Ishikawa (cell line): ENCODE measurements around the gene BICC1.

Source experiments
- CEBPB ChIP-seq: IDR thresholded peaks from 2 replicates; pipeline ENCODE4 v1.6.1; 2012
- CREB1 ChIP-seq: IDR thresholded peaks from 2 replicates; pipeline ENCODE4 v1.6.1; 2012; ENCODE audit warnings: low read depth
- EGR1 ChIP-seq: IDR thresholded peaks from 2 replicates; pipeline ENCODE4 v1.6.1; 2012
- EP300 ChIP-seq: IDR thresholded peaks from 2 replicates; pipeline ENCODE4 v1.6.1; 2012; ENCODE audit warnings: borderline replicate concordance
- FOXM1 ChIP-seq: IDR thresholded peaks from 2 replicates; pipeline ENCODE4 v1.6.1; 2012; ENCODE audit warnings: low read depth, borderline replicate concordance
- MAX ChIP-seq: IDR thresholded peaks from 2 replicates; pipeline ENCODE4 v1.6.1; 2012
- NFIC ChIP-seq: IDR thresholded peaks from 2 replicates; pipeline ENCODE4 v1.6.1; 2012
- RAD21 ChIP-seq: IDR thresholded peaks from 2 replicates; pipeline ENCODE4 v1.6.1; 2012; ENCODE audit warnings: low read depth
- TAF1 ChIP-seq: IDR thresholded peaks from 2 replicates; pipeline ENCODE4 v1.6.1; 2012; ENCODE audit warnings: low read depth, mild to moderate bottlenecking
- TCF12 ChIP-seq: IDR thresholded peaks from 2 replicates; pipeline ENCODE4 v1.6.1; 2012; ENCODE audit warnings: low read depth
- TEAD4 ChIP-seq: IDR thresholded peaks from 2 replicates; pipeline ENCODE4 v1.6.1; 2012
- USF1 ChIP-seq: IDR thresholded peaks from 2 replicates; pipeline ENCODE4 v1.6.1; 2012
- YY1 ChIP-seq: IDR thresholded peaks from 2 replicates; pipeline ENCODE4 v1.6.1; 2012; ENCODE audit warnings: low read depth
- ZBTB7A ChIP-seq: IDR thresholded peaks from 2 replicates; pipeline ENCODE4 v1.6.1; 2012; ENCODE audit warnings: low read depth
- TF ChIP-seq, protein P1 (sequence below): IDR thresholded peaks from 2 replicates; pipeline ENCODE4 v1.6.1; 2012; ENCODE audit warnings: low read depth, mild to moderate bottlenecking

Gene BICC1

DNA sequence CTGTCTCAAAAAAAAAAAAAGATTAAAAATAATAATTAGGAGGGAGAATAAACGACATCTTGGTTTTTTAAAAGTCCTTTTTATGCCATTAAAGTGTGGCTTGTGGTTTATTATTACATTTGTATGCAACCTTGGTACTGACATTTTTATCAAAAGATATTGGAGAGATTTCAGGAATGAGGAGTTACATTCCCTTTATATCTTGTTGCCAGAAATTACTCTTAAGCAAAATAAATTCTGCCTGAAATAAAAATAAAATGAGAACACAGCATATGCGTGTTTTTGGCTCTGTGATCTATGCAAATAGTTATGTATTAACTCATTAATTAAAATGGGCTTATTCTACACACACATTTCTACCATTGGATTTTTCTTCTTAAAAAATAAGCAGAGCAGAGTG is 202.4 kb downstream of the BICC1 start:
- TF ChIP-seq TEAD4 = no peak
- TF ChIP-seq TCF12 = no peak
- no peak for TF ChIP-seq TAF1

- TF ChIP-seq CEBPB = no peak
- TF ChIP-seq TCF12 = no peak
- TF ChIP-seq EP300 = no peak
- no peak for TF ChIP-seq USF1
- no peak for TF ChIP-seq TAF1
- TF ChIP-seq, protein P1, sequence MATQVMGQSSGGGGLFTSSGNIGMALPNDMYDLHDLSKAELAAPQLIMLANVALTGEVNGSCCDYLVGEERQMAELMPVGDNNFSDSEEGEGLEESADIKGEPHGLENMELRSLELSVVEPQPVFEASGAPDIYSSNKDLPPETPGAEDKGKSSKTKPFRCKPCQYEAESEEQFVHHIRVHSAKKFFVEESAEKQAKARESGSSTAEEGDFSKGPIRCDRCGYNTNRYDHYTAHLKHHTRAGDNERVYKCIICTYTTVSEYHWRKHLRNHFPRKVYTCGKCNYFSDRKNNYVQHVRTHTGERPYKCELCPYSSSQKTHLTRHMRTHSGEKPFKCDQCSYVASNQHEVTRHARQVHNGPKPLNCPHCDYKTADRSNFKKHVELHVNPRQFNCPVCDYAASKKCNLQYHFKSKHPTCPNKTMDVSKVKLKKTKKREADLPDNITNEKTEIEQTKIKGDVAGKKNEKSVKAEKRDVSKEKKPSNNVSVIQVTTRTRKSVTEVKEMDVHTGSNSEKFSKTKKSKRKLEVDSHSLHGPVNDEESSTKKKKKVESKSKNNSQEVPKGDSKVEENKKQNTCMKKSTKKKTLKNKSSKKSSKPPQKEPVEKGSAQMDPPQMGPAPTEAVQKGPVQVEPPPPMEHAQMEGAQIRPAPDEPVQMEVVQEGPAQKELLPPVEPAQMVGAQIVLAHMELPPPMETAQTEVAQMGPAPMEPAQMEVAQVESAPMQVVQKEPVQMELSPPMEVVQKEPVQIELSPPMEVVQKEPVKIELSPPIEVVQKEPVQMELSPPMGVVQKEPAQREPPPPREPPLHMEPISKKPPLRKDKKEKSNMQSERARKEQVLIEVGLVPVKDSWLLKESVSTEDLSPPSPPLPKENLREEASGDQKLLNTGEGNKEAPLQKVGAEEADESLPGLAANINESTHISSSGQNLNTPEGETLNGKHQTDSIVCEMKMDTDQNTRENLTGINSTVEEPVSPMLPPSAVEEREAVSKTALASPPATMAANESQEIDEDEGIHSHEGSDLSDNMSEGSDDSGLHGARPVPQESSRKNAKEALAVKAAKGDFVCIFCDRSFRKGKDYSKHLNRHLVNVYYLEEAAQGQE = no peak
- no peak for TF ChIP-seq RAD21
Observed at GRCh38 chr10:58718596-58718995, 205.9 kb downstream of the BICC1 start.

DNA sequence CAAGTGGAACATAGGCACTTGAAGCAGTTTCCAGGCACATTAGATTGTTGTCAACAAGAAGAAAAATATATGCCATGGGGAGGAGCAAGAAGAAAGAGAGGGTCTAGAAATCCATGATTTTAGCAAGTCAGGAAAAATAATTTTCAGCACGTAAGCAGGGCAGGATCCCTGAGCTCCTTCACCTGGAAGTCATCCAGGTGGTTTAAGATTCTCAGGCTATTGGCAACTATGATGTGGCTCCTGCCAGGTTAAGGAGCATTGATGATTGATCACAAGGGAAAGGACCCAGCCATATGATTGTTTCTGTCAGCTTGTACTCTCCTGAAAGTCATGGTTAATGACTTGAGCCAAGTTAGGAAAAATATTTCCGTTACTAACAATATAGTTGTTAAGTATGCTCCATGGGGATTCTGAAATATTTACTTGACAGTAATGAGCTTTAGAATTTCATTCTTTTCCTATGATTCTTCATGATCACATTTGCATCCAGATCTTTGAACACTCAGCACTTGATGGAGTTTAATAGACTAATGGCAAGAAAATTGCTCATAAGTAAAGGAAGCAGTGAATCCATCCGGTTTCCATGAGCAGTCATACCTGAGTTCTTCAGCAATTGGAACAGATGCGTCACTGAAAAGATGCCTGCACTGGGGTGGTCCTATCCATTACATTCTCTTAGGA is 209.1 kb downstream of the BICC1 start:
- TF ChIP-seq FOXM1 = no peak
- TF ChIP-seq USF1 = no peak
- no peak for TF ChIP-seq TEAD4
- TF ChIP-seq MAX = no peak
- TF ChIP-seq YY1 = no peak
- TF ChIP-seq CEBPB = no peak

GRCh38 chr10:58723186-58723585 is 210.5 kb downstream of the BICC1 start:
- TF ChIP-seq EGR1 (no peak), MAX (no peak)

DNA sequence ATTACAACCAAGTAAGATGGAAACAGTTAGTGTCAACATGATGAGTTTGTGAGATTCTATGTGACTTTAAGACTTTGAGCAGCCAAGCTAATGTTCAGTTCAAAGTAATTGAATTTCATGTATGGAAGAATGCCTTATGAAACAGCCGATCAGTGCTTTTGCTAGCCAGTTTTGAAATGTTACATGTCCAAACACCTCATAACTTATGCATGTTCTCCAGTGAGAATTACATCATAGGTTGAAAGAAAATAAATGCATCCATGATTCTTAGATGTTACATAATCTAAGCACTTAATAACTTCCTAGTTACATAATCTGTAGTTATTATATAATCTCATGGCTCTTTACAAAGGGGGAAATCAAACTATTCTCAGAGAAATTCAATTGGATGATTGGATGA is 211.3 kb downstream of the BICC1 start:
- TF ChIP-seq, protein P1 = no peak
- TF ChIP-seq FOXM1 (no peak), TEAD4 (no peak), USF1 (no peak), MAX (no peak), CEBPB (no peak), EP300 (no peak), CREB1 (no peak), TCF12 (no peak), NFIC (no peak), ZBTB7A (no peak)

DNA sequence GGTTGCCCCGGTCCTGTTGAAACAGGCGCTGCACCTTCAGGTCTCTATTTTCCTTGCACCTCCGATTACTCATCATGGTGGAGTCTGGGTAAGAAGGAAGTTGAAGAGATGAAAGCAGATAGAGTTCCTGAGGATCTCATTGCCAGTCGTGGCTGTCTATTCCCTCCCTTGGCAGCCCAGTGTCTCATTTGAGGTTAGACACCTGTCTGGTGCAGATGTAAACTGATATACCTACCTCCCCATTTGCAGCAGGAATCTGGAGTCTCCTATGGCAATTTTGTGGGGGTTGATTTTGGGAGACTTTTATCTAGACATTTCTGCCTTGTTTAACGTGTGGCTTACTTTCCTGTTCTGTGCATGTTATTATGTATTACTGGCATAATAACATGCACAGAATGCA is 212.1 kb downstream of the BICC1 start:
- no peak for TF ChIP-seq TAF1

DNA sequence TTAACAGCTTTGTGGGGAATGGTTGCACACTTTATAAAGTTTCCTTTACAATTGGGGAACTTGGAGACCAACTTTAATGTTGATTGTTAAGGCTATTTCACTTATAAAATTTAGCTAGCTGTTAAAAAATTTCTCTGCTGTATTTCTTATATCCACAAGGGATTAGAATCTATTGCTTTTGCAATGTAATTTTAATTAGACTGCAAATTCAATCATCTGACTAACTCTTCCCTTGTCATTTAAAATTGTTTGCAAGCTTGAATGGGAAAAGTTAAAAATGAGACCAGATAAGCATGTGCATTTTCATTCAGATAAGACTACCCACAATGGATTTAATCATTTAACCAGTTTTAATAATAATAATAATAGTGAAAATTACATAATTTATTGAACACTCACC is 213.2 kb downstream of the BICC1 start:
- TF ChIP-seq, protein P1 = no peak
- TF ChIP-seq RAD21 (no peak), YY1 (no peak), TEAD4 (no peak), FOXM1 (no peak), USF1 (no peak), CREB1 (no peak), TCF12 (no peak), ZBTB7A (no peak), EP300 (no peak), MAX (no peak), EGR1 (no peak), NFIC (no peak)
